K562 (cell line): ENCODE measurements around the gene PAQR6. TPM values are rescaled to one million over a fixed set of nuclear protein-coding genes. Genes with fewer than 3 reads are reported as not detected.

Source experiments
- ATF1 ChIP-seq, 2 experiments: fragments of 450-650 bp in 1 of 2; IDR thresholded peaks; 2 replicates each; pipeline ENCODE4 v1.6.1; 2016; ENCODE audit warnings: missing compliant biosample characterization in 1 of 2, missing genetic modification characterization in 1 of 2
- CEBPG ChIP-seq, 3 experiments: fragments of 200-800 bp in 1 of 3; sonication (Bioruptor generic) in 1 of 3; sonication (generic) in 1 of 3; formaldehyde crosslinking in 1 of 3; IDR thresholded peaks in 2 of 3; conservative IDR thresholded peaks in 1 of 3; 2 replicates each; pipeline versions ENCODE4 v1.6.1 to v1.8.0; 2016 to 2022; ENCODE audit warnings: missing compliant biosample characterization in 2 of 3, missing genetic modification characterization in 2 of 3, mild to moderate bottlenecking in 1 of 3, missing genetic modification reagents in 1 of 3
- CTBP1 ChIP-seq: fragments of 450-650 bp; IDR thresholded peaks from 2 replicates; pipeline ENCODE4 v1.6.1; 2016; ENCODE audit warnings: borderline replicate concordance
- E2F8 ChIP-seq: fragments of 450-650 bp; IDR thresholded peaks from 2 replicates; pipeline ENCODE4 v1.7.1; 2018; ENCODE audit warnings: mild to moderate bottlenecking, low read depth; ENCODE audit not compliant: partially characterized antibody
- ELF1 ChIP-seq: fragments of 200-800 bp; sonication (Bioruptor generic); IDR thresholded peaks from 2 replicates; pipeline ENCODE4 v1.6.1; 2016; ENCODE audit warnings: missing genetic modification characterization, missing compliant biosample characterization
- EP300 ChIP-seq: IDR thresholded peaks from 2 replicates; pipeline ENCODE4 v1.6.1; 2012; ENCODE audit warnings: low read length, improper control_type of control experiment
- EP400 ChIP-seq: fragments of 450-650 bp; IDR thresholded peaks from 2 replicates; pipeline ENCODE4 v1.6.1; 2017; ENCODE audit warnings: antibody characterized with exemption, mild to moderate bottlenecking, moderate library complexity
- ESRRA ChIP-seq: fragments of 450-650 bp; IDR thresholded peaks from 2 replicates; pipeline ENCODE4 v1.6.1; 2014; ENCODE audit warnings: low read depth, mild to moderate bottlenecking, moderate library complexity, borderline replicate concordance
- HES1 ChIP-seq: fragments of 450-650 bp; IDR thresholded peaks from 2 replicates; pipeline ENCODE4 v1.6.1; 2016; ENCODE audit warnings: low read depth, mild to moderate bottlenecking, moderate library complexity
- KAT8 ChIP-seq: fragments of 450-650 bp; IDR thresholded peaks from 2 replicates; pipeline ENCODE4 v1.6.1; 2016; ENCODE audit warnings: low read depth, mild to moderate bottlenecking
- KDM5B ChIP-seq: fragments of 200-600 bp; sonication (generic); IDR thresholded peaks from 2 replicates; pipeline ENCODE4 v1.6.1; 2012; ENCODE audit warnings: low read depth, mild to moderate bottlenecking, moderate library complexity, low read length, control low read depth, inconsistent platforms; ENCODE audit not compliant: insufficient replicate concordance
- L3MBTL2 ChIP-seq: fragments of 450-650 bp; IDR thresholded peaks from 2 replicates; pipeline ENCODE4 v1.6.1; 2016; ENCODE audit warnings: mild to moderate bottlenecking, moderate library complexity
- MEF2D ChIP-seq: conservative IDR thresholded peaks from 2 replicates; pipeline ENCODE4 v1.6.1; 2016; ENCODE audit warnings: low read depth, missing genetic modification characterization, missing compliant biosample characterization
- POLR3A ChIP-seq: IDR thresholded peaks from 2 replicates; pipeline ENCODE4 v1.6.1; 2011; ENCODE audit warnings: borderline replicate concordance, mild to moderate bottlenecking, moderate library complexity; ENCODE audit not compliant: insufficient read length, insufficient read depth; ENCODE audit errors: extremely low read depth
- RFX5 ChIP-seq: IDR thresholded peaks from 2 replicates; pipeline ENCODE4 v1.6.1; 2011; ENCODE audit warnings: low read depth, mild to moderate bottlenecking, improper control_type of control experiment, low read length
- TCF3 ChIP-seq: sonication (generic); formaldehyde crosslinking; IDR thresholded peaks from 2 replicates; pipeline ENCODE4 v1.4.0; 2020; ENCODE audit warnings: mild to moderate bottlenecking, missing genetic modification reagents
- TEAD2 ChIP-seq: fragments of 450-650 bp; IDR thresholded peaks from 2 replicates; pipeline ENCODE4 v1.6.1; 2016; ENCODE audit warnings: missing genetic modification characterization, control low read depth, missing compliant biosample characterization
- TOE1 ChIP-seq, 2 experiments: fragments of 450-650 bp in 1 of 2; sonication (generic) in 1 of 2; formaldehyde crosslinking in 1 of 2; IDR thresholded peaks; 2 replicates each; pipeline versions ENCODE4 v1.7.1 to v1.8.0; 2016 to 2022; ENCODE audit warnings: borderline replicate concordance in 2 of 2, mild to moderate bottlenecking in 2 of 2, antibody characterized with exemption in 1 of 2, inconsistent platforms in 1 of 2, low read depth in 1 of 2, missing genetic modification reagents in 1 of 2, moderate library complexity in 1 of 2
- polyA plus RNA-seq, 8 experiments: library from polyadenylated mRNA; depleted of rRNA in 4 of 8; stranded (reverse) in 5 of 8; unstranded in 3 of 8; fragments of >200 nt; fragmentation: Nextera tagmentation in 2 of 8; fragmentation: Illumina TruSeq in 1 of 8; extraction: Ambion mirVana in 2 of 8; extraction: Trizol in 1 of 8; gene quantifications; 2 replicates each; pipeline versions ENCODE4 v1.2.1 to v1.2.3, GENCODE V29; 2011 to 2014; ENCODE audit warnings: inconsistent platforms in 1 of 8, missing spikeins in 1 of 8
- total RNA-seq, 7 experiments: library from RNA; depleted of rRNA in 6 of 7; stranded (reverse); fragments of >200 nt in 6 of 7; fragmentation: Illumina TruSeq in 2 of 7; extraction: Trizol in 2 of 7; gene quantifications; 2 replicates each; pipeline versions ENCODE4 v1.2.1 to v1.2.3, GENCODE V29; 2011 to 2021; ENCODE audit warnings: low replicate concordance in 1 of 7
- TF ChIP-seq, protein P1 (sequence below): sonication (generic); formaldehyde crosslinking; IDR thresholded peaks from 2 replicates; pipeline ENCODE4 v1.8.0; 2022; ENCODE audit warnings: mild to moderate bottlenecking, low read depth, missing genetic modification reagents

The PAQR6 gene
- total and polyA plus RNA-seq, 9 of the 15 experiments (the other 6 are each of a cell fraction or from before 2014, with no cell fraction given), result 0.07 to 1.8 (median 0.62) TPM

DNA sequence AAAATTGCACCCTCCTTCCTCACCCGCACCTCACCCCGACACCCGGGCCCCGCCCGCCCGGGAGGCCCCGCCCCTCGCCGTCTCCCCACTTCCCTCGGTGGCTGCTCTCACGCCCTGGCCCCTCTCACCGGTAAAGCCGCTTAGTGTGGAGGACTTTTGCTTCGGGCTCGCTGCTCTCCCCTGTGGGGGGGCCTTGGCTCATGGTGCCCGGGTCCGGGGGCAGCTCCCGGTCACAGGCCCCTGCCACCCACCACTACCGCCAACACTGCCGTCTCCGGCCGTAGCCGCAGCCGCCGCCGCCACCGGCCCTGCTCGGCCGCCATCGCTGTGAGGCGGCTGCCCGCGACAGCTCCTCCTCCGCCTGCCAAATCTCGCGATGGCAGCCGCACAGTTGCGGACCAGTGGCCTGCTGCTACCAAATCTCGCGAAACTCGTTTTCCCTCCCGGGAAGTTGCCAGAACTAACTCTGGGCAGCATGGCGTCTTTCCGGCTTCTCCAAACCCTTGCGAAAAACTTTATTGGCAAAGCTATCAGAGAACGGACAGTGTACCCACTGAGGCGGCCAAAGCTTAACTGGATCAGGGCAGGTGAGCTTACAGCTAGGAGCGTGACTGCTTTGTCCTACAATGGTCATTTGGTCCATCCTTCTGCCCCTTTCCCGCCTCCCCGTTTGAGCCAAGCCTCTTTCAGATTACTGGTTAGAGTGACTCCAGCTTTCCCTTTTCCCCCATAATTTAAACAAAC, 34.8 kb upstream of the PAQR6 start, which contains the start of gene SMG5 (continued):
- TF ChIP-seq POLR3A (no peak), E2F8 (peak; percentile 79), CTBP1 (peak; percentile 54; the same call in 1 of the 2 replicates), KDM5B (peak; percentile 93), ESRRA (peak; percentile 64), HES1 (no peak), CEBPG (CRISPR knock-in tag; IDR thresholded peaks at IDR 0.05) (no peak), CEBPG (tag; conservative IDR thresholded peaks at IDR 0.05 in 1 of 2, IDR thresholded peaks at IDR 0.05 in 1 of 2) (no peak), TOE1 (IDR thresholded peaks at IDR 0.05; ENCODE audit: borderline replicate concordance) (no peak; the same call in 1 of the 2 replicates), TOE1 (CRISPR knock-in tag; IDR thresholded peaks at IDR 0.05; ENCODE audit: borderline replicate concordance, low read depth) (no peak), ELF1 (tag) (peak; percentile 92), ATF1 (CRISPR knock-in tag; IDR thresholded peaks at IDR 0.05) (no peak), ATF1 (tag; IDR thresholded peaks at IDR 0.05) (peak; percentile 90), TCF3 (CRISPR knock-in tag) (peak; percentile 27; the same call in 1 of the 2 replicates), RFX5 (no peak), MEF2D (no peak), L3MBTL2 (peak; percentile 50; the same call in 1 of the 2 replicates), EP400 (peak; percentile 88), EP300 (peak; percentile 52; the same call in 1 of the 2 replicates), TEAD2 (tag) (no peak), KAT8 (no peak)
- TF ChIP-seq, protein P1, sequence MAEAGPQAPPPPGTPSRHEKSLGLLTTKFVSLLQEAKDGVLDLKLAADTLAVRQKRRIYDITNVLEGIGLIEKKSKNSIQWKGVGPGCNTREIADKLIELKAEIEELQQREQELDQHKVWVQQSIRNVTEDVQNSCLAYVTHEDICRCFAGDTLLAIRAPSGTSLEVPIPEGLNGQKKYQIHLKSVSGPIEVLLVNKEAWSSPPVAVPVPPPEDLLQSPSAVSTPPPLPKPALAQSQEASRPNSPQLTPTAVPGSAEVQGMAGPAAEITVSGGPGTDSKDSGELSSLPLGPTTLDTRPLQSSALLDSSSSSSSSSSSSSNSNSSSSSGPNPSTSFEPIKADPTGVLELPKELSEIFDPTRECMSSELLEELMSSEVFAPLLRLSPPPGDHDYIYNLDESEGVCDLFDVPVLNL (CRISPR knock-in tag), result peak; percentile 68; the same call in 1 of the 2 replicates
